Bronchial epithelial cell (primary cell): Measurements from ENCODE around the gene STK38L. TPM values are rescaled to one million over a fixed set of nuclear protein-coding genes. Genes with fewer than 3 reads are reported as not detected.

Experiments used
- DNase-seq: peaks from one replicate; pipeline ENCODE4 v3.0.0-alpha.2; 2010; ENCODE audit warnings: low read depth
- FAIRE-seq: peaks from 2 replicates; lab custom pipeline; 2011; peaks lifted over from hg19 to GRCh38; lab: Jason Lieb, UNC
- H3K27me3 ChIP-seq: 2 replicates; pipeline ENCODE4 v1.5.1; 2011; ENCODE audit warnings: low read length; ENCODE audit not compliant: control insufficient read depth, insufficient read depth
- H3K36me3 ChIP-seq: 2 replicates; pipeline ENCODE4 v1.5.1; 2011; ENCODE audit warnings: low read length; ENCODE audit not compliant: control insufficient read depth, insufficient read depth
- H3K4me3 ChIP-seq: 2 replicates; pipeline ENCODE4 v1.5.1; 2011; ENCODE audit warnings: mild to moderate bottlenecking, low read depth, low read length, control low read depth
- CTCF ChIP-seq: IDR thresholded peaks from 2 replicates; pipeline ENCODE4 v1.5.1; 2011; ENCODE audit warnings: mild to moderate bottlenecking, moderate library complexity, low read length, control low read depth, inconsistent platforms; ENCODE audit not compliant: insufficient read depth, severe bottlenecking
- total RNA-seq: library from RNA; depleted of rRNA; stranded (reverse); fragments of >200 nt; gene quantifications from 2 replicates; pipeline ENCODE4 v1.2.1, GENCODE V29; 2014

STK38L gene
- total RNA-seq, 1 donor from 2014 or later, result 25.0 TPM

DNA sequence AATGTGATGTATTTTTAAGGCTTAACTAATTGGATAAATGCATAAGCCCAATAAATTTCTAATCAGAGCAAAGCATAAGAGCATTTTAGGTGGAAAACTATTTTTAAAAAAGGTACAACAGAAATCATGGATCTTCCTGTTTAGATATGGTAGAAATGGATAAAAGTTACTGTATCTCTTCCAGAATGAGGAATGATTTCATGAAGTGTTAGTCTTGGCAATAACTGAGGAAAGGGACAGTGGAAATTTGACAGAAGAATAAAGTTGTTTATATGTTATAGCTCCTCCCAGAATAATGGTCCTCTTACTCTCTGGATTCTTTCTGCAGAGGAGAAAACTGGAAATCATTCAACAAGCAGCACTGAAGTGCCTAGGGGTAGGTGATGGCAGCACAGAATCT, 56.1 kb downstream of the STK38L start:
- no peak overlapping the region for H3K4me3 ChIP-seq
- no peaks in the 10 kb centered on the region for H3K27me3 ChIP-seq
- no peak for DNase-seq
- no peak for FAIRE-seq
- TF ChIP-seq CTCF, result no peak
- peaks cover 3% of the 10 kb centered on the region for H3K36me3 ChIP-seq

DNA sequence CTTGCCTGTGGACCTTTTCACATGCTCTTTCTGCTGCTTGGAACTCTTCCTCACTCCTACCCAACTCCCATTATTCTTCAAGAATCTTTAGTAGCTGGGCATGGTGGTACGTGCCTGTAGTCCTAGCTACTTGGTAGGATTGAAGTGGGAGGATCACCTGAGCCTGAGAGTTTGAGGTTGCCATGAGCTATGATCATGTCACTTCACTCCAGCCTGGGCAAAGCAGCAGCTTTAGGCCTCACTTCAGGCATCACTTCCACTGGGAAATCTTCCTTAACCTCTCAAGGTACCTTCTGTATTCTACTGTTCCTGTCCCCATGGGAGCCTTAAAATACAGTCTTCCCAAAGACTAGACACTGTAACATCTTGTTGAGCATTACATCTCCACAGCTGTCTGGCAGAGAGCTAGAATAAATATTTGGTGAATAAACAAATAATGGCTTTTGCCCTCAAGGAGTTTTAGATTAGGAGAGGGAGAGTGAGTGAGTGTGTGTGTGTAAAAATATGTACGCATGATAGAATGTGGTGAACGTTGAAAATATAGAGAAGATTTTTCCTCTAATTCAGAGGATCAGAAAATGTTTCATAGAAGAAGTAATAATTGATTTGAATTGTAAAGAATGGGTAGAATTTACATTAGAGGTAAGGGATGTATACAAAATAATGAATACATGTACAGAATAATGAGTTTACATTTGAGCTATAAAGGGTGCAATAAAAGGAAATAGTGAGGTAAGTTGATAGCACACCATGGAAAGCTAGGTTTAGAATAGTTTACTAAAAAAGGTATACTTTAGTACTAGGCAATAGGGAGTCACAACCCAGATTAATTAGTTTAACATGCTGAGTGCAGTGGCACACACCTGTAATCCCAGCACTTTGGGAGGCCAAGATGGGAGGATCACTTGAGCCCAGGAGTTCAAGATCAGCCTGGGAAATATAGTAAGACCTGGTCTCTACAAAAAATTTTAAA, 59.3 kb downstream of the STK38L start:
- DNase-seq, result no peak
- no peak for FAIRE-seq
- Histone ChIP-seq H3K27me3 (no peaks in the 10 kb centered on the region), H3K36me3 (peaks cover 2% of the 10 kb centered on the region), H3K4me3 (no peak overlapping the region)
- TF ChIP-seq CTCF, result no peak

DNA sequence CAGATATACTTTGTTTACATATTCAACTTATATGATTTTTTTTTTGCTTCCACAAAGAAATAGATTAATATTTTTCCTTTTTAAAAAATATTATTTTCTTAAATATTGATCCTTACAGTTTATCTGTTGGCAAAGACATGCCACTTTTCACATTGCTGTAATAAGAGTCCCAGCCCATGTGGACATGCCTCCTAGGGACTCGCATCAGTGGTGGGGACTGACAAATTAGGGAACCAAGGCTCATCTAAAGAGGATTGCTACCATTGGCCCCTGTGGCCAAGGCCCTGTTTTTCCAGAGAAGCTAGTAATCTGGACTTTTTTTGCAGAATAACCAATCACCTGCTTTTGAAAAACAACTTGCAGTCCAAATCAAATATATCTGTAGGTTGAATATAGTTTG, 60.8 kb downstream of the STK38L start:
- no peak overlapping the region for H3K4me3 ChIP-seq
- H3K36me3 ChIP-seq, result peaks cover 4% of the 10 kb centered on the region
- TF ChIP-seq CTCF, result no peak
- DNase-seq, result no peak
- FAIRE-seq, result no peak
- no peaks in the 10 kb centered on the region for H3K27me3 ChIP-seq

- FAIRE-seq (no peak), DNase-seq (peak; percentile 58)
- H3K27me3 ChIP-seq, result no peaks in the 10 kb centered on the region
- H3K4me3 ChIP-seq, result no peak overlapping the region
- TF ChIP-seq CTCF, result peak; percentile 3
- H3K36me3 ChIP-seq, result peaks cover 4% of the 10 kb centered on the region
Measured at GRCh38 chr12:27305673-27306456, 61.8 kb downstream of the STK38L start.

DNA sequence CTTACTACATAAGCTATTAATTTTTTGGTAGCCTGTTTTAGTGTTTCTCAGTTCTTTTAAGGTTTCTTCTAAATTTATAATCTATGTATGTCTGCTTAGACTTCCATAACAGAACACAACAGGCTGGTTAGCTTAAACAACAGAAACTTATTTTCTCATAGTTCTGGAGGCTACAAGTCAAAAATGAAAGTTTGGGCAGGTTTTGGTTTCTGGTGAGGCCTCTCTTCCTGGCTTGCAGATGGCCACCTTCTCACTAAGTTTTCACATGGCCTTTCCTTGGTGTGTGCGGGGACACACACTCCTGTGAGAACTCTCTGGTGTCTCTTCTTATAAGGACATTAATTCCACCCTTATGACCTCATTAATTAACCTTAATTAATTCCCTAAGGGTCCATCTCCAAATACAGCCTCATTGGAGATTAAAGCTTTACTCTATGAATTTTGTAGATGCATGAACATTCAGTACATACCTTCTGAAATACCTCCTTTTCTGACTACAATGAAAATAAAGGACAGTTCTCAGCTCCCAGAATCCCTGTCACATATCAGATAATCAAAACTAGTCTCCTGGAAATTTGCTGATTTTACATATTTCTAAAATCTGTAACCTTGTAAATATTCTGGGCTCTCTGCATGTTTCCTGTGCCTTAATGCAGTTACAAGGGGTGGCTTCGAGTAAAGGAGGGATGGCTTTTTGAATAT, 65.4 kb downstream of the STK38L start:
- no peak for TF ChIP-seq CTCF
- Histone ChIP-seq H3K27me3 (no peaks in the 10 kb centered on the region), H3K36me3 (peaks cover 4% of the 10 kb centered on the region), H3K4me3 (no peak overlapping the region)
- FAIRE-seq, result no peak
- DNase-seq, result no peak
